Stimulated activated CD4-positive, alpha-beta T cell treated with anti-CD3 and anti-CD28 coated beads, Interleukin-4, amount 100 ng/mL, for 48 hours (primary cell): Measurements from ENCODE around the gene PMFBP1.

Experiments
- DNase-seq, 2 donors: peaks; one replicate each; pipeline ENCODE4 v3.0.0-alpha.2; 2020; ENCODE audit warnings: low read depth in 2 of 2

The PMFBP1 gene, protein sequence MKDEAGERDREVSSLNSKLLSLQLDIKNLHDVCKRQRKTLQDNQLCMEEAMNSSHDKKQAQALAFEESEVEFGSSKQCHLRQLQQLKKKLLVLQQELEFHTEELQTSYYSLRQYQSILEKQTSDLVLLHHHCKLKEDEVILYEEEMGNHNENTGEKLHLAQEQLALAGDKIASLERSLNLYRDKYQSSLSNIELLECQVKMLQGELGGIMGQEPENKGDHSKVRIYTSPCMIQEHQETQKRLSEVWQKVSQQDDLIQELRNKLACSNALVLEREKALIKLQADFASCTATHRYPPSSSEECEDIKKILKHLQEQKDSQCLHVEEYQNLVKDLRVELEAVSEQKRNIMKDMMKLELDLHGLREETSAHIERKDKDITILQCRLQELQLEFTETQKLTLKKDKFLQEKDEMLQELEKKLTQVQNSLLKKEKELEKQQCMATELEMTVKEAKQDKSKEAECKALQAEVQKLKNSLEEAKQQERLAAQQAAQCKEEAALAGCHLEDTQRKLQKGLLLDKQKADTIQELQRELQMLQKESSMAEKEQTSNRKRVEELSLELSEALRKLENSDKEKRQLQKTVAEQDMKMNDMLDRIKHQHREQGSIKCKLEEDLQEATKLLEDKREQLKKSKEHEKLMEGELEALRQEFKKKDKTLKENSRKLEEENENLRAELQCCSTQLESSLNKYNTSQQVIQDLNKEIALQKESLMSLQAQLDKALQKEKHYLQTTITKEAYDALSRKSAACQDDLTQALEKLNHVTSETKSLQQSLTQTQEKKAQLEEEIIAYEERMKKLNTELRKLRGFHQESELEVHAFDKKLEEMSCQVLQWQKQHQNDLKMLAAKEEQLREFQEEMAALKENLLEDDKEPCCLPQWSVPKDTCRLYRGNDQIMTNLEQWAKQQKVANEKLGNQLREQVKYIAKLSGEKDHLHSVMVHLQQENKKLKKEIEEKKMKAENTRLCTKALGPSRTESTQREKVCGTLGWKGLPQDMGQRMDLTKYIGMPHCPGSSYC

GRCh38 chr16:72172105-72173034 is at the start of gene PMFBP1:
PMFBP1 (minus strand) TSS chr16:72172155; CDS start chr16:72171208, 947 bp downstream.
- peak in 1 of 2 donors; percentile 4 for DNase-seq

DNA sequence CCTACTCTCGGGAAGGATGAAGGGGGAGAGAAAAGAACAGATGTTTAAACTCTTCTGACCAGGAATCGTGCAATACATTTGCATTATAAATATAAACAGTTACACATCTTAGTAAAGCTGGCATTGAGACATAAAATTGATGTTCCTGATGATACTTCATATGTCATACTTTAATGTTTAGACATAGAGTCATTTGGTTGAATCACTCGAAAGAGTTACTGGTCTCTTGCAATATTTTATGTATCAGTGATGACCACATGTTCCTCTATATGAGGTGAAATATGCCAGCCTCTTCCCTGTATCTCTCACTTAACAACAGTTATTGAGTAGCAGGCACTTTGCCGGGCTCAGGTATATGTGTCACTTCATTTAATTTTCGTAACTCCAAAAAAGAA is 49.7 kb upstream of the PMFBP1 start:
- DNase-seq = no peak

- DNase-seq = no peak
Observed at GRCh38 chr16:72220875-72221629, 49.1 kb upstream of the PMFBP1 start.

- no peak for DNase-seq
Observed at GRCh38 chr16:72219282-72219681, 47.3 kb upstream of the PMFBP1 start.

- no peak for DNase-seq
Observed at GRCh38 chr16:72216767-72217166, 44.8 kb upstream of the PMFBP1 start.

DNA sequence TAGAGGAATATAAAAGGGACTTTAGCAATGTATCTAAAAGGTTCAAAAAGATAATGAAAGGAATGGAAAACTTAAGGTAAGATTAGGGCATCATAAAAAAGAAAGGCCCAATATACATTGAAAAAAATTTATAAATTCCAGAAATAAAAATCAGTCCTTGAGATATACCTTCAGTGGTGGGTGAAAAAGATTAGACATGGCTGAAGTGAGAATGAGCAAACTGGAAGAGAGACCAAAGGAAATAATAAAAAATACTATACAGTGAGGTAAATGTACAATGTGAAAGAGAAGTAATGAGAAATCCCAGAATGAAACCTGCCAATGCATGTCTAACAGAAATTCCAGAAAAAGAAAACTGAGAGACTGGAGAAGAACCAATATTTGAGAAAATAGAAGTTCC is 42.9 kb upstream of the PMFBP1 start:
- DNase-seq = no peak

DNA sequence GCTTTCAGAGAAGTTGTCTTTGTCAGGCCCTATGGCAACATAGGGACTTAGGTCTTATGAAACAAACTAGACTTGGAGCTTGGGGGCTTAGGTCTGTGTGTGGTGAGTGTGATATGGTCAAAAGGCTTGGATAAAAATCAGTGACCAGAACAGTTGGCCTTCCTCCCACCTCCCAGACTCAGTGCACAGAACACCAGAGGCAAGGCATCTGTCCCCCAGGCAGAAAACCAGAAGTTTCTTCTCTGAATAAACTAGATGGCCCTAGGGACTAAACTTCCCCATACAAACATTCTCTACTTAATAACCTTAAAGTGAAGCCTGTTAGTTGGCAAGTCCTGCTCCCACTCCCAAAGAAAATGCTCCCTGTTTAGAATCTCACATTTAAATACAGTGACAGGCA is 39.2 kb upstream of the PMFBP1 start:
- DNase-seq = no peak

DNA sequence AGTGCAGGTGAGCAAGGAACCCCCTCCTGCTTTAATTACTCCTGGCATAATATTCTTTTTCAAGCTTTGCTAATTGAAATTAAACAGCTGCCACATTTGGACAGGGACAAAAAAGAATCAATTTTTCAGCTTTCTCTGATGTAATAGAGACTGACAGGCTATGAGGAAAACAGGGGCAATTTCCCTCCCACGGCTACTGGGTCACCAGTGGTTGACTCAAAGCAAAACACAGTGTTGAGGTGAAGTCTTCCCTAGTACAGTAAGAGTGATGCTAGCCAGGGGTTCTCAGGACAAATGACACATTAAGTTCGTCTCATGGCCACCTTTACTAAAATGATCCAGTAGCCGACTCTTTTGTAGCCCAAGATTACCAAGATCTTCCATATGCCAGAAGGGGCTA is 38.6 kb upstream of the PMFBP1 start:
- no peak for DNase-seq

DNA sequence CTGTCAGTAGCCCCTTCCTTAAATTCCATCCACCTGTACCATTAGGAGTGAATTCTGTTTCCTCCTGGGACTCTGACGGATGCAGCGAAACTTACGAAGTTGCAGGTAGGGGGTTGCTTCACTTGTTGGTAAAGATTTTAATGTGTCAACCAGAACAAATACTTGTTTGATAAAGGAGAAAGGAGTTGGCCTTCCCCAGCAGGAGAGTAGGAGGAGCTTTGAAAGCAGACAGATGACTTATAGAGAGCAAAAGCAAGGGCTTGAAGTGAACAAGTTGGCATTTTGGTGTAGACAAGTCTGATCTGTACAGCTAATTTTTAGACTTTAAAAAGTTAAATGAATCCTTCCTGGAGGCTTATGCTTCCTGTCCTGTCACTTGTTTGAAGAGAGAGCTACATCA is 38.1 kb upstream of the PMFBP1 start:
- DNase-seq = no peak

DNA sequence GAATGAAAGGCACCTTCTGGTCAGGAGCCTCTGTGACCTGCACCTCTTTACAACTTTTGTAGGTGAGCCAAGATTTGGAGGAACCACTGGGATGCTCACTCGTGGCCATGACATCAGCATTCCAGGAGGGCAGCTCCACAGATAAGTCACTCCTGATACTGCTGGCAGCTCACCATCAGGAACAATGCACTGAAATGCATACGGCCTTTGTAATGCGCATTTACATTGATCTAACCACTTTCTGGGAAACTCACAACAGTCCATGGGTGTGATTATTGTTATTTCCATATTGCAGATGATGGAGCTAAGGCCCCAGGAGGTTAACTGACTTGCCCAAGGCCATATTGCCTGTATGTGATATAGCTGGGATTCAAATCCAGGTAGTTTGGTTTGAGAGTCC is 34.3 kb upstream of the PMFBP1 start:
- no peak for DNase-seq

- peak; percentile 2 to 5 for DNase-seq
Observed at GRCh38 chr16:72203401-72203800, 31.4 kb upstream of the PMFBP1 start.

DNA sequence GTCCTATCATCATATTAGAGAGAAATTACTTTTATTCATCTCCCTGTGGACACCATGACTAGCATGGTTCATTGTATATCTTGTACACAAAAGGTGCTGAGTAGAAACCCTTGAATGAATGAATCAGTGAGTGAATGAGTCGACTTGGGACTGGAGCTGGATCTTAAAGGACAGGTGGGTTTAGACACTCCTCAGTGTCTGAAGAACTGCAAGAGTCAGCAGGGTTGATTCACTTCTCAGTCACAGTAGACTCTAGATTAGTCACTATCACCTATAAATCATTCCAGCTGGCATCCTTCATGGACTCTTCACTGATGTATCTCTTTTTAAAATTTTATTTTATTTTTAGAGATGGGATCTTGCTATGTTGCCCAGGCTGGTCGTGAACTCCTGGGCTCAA is 30.1 kb upstream of the PMFBP1 start:
- no peak for DNase-seq

- DNase-seq = no peak
Observed at GRCh38 chr16:72201387-72201786, 29.4 kb upstream of the PMFBP1 start.

GRCh38 chr16:72199761-72200337 is 27.9 kb upstream of the PMFBP1 start:
- no peak for DNase-seq

GRCh38 chr16:72198771-72199201 is 26.8 kb upstream of the PMFBP1 start:
- DNase-seq = no peak

DNA sequence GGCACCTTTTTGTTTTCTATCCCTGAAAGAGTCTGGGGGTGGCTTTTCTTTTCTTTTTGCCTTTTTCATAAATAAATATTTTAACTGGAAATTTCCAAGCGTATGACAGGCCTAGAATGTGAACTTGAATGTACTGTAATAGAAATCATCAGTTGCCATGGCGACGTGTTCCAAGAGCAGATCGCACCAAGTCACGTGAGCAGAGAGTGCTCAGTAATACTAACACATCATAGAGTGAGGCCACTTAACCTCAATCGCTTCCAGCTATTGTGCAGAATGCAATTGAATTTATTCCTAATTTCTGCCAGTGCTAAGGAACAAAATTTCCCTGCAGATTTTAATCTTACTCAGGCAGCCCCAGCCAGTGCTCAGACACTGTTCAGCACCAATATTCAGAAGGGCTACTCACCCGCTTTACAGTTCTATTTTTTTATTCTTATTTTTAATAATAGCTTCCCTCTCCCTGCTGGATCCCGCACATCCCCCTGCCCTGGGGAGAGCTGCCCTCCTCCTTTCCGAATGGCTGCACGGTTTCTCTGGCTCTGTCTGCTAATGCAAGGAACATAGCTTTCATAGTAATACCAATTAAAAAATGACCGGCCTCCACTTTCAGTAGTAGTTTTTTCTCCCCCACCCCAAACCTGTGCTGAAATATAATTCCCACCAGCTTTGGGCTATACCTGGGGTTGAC is 26.2 kb upstream of the PMFBP1 start:
- DNase-seq = no peak

- DNase-seq = no peak
Observed at GRCh38 chr16:72197545-72197944, 25.6 kb upstream of the PMFBP1 start.

- DNase-seq = no peak
Observed at GRCh38 chr16:72195609-72196008, 23.7 kb upstream of the PMFBP1 start.

- no peak for DNase-seq
Observed at GRCh38 chr16:72191551-72191950, 19.6 kb upstream of the PMFBP1 start.

- DNase-seq = no peak
Observed at GRCh38 chr16:72189865-72190371, 18.0 kb upstream of the PMFBP1 start.
